Measurements from ENCODE around the gene UBXN11.
A peak's percentile ranks its signal among the peaks of the same experiment; 100 is the strongest.
"Not testable (repeated sequence)": the region's sequence is repeated elsewhere in the genome, so short reads cannot be mapped to it uniquely, and the experiment has no call there.

The UBXN11 gene

DNA sequence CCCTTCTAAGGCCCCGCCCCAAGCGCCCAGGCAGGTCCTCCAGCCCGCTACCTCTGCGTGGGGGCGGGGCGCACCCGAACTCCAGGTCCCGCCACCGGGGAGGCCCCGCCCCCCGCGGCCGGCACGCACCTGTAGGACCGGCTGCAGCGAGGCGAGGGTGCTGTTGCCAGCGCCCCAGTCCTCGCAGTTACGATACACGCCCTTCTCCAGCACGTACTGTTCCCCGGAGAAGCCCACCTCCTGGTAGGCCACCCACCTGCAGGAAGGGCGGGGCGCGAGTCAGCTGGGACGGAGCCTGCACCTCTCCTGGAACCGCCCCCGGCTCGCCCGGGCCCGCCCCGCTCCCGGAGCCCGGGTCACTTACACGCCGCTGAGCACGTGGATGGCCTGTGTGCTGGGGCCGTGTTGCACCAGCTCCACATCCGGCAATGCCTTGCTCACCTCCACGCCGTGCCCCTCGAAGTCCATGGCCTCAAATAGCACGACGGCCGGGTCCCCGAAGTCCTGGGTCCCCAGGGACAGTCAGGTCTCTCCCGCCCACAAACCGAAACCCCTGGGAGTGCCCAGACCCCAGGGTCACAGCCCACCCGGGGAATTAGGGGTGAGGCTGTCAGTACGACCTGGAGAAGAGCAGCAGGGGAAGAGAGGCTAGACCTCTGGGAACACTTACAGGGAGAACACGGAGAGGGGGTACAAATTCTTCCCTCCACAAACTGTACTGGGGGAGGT, 30.2 kb upstream of the UBXN11 start:
- DNase-seq (ENCODE audit: low read depth in 1 of 2, low spot score in 1 of 2), result peak; percentile 63 to 67

DNA sequence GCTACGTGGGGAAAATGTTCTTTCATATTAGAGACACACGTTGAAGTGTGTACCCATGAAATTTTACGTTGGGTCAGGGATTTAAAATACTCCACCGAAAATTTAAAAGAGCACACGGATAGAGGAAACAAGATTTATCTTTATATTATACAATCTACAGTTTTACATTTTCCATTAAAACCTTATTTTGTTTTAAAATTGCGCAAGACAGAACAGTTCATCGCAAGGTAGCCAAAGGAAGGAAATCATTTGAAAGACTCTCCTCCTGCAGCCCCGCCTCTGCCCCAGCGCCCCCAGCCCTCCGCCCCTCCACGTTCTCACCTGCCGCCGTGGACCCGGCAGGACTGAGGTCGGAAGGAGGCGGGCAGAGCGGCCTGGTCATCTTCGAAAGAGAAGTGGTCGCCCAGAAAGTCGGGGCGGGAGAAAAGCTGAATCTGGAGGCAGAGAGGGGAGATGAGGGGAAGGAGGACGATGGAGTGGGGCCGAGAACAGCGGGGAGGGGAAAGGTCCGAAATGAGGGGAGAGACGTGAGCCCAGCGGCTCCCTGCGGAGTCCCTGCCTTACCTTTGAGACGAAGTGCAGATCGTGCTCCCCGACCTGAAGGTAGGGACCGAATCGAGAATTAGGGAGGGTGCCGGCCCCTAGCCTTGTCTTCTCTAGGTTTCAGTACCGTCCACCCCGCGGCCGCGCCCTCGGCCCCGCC, 29.5 kb upstream of the UBXN11 start:
- no peak for DNase-seq (ENCODE audit: low read depth in 1 of 2, low spot score in 1 of 2)

DNA sequence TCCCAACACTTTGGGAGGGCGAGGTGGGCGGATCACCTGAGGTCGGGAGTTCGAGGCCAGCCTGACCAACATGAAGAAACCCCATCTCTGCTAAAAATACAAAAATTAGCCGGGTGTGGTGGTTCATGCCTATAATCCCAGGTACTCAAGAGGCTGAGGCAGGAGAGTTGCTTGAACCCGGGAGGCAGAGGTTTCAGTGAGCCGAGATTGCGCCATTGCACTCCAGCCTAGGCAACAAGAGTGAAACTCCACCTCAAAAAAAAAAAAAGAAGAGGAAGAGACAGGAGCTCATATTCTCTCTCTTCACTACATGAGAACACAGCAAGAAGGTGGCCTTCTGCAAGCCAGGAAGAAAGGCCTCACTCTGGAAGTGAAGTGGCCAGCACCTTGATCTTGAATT, 26.9 kb upstream of the UBXN11 start:
- DNase-seq (ENCODE audit: low read depth in 1 of 2, low spot score in 1 of 2), result not testable (repeated sequence)

DNA sequence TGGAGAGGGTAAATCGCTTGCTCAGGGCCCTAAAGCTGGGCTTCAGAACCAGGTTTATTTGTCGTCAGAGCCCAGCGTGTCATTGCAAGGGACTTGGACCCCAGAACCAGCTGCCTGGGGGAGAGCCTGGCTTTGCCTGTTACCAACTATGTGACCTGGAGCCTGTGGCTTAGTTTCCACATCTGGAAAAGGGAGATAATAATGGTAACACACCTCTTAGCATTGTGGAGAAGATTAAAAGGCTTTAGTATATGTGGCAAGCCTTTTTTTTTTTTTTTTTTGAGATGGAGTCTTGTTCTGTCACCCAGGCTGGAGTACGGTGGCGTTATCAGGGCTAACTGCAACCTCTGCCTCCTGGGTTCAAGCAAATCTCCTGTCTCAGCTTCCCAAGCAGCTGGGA, 23.8 kb upstream of the UBXN11 start:
- DNase-seq (ENCODE audit: low read depth in 1 of 2, low spot score in 1 of 2), result no peak

DNA sequence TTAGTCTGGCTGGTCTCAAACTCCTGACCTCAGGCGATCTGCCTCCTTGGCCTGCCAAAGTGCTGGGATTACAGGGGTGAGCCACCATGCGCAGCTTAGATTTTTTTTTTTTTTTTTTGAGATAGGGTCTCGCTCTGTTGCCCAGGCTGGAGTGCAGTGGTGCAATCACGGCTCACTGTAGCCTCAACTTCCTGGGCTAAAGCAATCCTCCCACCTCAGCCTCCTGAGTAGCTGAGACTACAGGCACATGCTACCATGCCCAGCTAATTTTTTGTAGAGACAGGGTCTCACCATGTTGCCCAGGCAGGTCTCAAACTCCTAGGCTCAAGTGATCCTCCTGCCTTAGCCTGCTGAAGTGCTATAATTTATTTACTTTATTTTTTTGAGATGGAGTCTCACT, 22.9 kb upstream of the UBXN11 start:
- DNase-seq (ENCODE audit: low read depth in 1 of 2, low spot score in 1 of 2), result not testable (repeated sequence)

DNA sequence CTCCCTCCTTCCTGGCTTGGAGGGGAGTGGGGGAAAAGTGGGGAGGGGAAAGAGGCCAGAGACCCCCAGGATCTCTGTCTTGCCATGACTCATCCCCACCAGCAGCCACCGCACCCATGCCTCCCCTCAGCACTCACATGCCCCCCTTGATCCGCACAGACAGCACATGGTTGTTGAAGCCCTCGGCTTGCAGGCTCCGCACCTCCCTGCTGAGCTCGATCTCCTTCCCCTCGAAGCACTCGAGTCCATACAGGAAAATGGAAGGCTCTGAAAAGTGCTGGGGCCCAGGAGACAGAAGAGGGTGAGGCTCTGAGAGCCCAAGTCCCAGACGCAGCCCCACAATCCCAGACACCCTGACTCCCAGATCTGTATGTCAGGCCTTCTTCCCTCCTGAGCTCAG, 22.2 kb upstream of the UBXN11 start:
- DNase-seq (ENCODE audit: low read depth in 1 of 2, low spot score in 1 of 2), result no peak

DNA sequence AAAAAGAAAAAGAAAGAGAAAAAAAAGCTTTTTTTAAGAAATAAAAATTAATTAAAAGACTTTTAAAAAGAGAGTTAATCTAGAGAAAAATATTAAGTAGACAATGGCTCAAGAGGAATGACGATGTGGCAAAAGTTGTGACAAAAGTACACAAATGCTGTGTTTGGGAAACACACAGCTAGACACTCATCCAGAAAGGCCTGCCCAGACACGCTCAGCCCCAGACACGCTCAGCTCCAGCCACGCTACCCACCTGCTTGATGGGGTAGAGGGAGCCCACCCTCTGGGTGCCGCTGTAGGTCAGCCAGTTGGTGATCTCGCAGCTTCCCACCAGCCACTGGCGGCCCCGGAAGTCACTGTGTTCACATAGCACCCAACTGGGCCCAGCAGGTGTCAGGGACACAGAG, 21.5 kb upstream of the UBXN11 start:
- DNase-seq (ENCODE audit: low read depth in 1 of 2, low spot score in 1 of 2), result no peak

DNA sequence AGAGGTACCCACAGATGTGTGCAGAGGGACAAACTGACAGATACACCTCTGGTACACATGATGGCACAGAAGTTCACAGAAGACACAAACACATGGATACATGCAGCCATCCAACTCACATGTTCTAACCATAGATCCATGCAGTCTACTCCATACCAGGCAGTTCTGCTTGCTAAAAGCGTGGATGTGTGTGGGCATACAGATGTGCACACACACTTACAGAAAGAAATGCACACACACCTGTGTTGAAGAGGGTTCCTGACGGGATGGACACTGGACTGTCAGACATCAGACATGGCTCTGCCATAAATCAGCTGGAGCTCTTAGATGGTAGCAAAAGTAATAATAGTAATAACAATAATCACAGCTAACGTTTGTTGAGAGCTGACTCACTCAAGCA, 18.1 kb upstream of the UBXN11 start:
- DNase-seq (ENCODE audit: low read depth in 1 of 2, low spot score in 1 of 2), result no peak

DNA sequence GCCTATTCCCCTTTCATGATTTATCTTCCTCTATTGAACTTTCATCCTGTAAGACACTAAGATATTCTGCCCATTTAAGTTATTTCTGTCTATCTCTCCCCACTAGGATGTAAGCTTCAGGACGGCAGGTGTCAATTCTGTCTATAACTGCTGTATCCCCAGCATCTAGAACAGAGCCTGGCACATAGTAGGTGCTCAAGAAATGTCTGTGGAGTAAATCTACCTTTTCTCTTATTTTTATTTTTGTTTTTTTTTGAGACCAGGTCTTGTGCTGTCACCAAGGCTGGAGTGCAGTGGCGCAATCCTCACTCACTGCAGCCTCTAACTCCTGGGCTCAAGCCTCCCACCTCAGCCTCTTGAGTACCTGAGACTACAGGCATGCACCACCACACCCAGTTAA, 16.9 kb upstream of the UBXN11 start:
- no peak for DNase-seq (ENCODE audit: low read depth in 1 of 2, low spot score in 1 of 2)

DNA sequence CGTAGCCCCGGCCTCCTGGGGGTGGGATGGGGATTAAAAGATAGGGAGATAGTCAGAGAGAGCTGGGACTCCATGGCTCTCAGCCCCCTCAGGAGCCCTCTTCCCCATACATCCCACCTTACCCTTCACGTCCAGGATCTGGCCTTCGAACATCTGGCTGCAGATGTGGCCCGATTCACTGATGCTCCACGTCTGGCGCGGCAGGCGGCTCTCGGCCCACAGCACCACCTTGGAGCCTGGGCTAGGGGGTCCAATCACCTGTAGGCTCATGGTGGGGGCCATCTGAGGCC, 15.6 kb upstream of the UBXN11 start:
- no peak for DNase-seq (ENCODE audit: low read depth in 1 of 2, low spot score in 1 of 2)

DNA sequence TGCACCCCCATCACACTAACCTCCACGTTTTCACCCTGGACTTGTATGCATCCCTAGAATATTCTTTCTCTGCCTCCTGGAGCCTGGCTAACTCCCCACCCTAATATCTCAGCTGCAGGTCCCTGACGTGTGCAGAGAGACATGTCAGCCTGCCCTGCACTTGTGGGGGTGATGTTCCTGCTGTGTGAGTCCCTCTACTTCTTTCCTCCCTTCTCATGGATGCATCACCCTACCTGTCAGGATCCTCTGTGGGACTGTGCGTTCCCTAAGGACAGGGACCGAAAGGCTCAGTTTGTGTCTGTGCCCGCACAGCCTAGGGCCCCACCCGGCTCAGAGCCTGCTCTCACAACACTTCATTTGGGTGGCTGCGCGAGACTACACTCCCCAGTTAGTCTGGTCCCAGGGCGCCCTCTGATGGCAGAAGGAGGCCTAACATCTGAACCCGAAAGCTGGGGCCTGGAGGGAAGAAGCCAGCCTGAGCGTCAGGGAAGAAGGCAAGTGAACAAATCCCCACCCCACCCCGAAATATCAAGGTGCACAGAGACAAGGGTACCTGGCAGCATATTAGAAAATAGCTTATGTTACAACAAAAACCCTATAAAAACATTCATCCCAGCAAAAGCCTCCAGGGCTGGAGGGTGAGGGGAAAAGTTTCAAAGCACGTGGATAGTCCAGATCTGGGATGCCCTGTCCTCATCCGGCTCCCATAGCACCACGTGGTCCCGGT, 15.0 kb upstream of the UBXN11 start:
- peak; percentile 96 to 97 for DNase-seq (ENCODE audit: low read depth in 1 of 2, low spot score in 1 of 2)

DNA sequence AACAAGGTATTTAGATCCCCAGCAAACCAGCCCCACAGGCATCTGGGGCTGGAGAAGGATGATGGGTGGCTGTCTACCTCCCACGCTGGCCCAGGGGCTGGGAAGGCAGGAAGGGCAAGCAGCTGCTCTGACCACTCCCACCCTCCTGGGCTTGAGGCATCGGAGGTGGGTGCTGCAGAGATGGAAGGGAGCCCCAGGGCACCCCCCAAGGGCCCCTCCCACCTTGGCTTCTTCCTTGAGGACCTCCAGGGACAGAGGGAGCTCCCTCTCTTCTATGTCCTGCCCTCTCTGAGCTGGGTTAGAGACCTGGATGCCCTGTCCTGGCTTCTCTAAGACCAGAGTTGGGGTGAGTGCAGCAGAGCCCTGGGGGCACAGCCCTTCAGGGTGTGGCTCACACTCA, 14.5 kb upstream of the UBXN11 start:
- DNase-seq (ENCODE audit: low read depth in 1 of 2, low spot score in 1 of 2), result no peak

DNA sequence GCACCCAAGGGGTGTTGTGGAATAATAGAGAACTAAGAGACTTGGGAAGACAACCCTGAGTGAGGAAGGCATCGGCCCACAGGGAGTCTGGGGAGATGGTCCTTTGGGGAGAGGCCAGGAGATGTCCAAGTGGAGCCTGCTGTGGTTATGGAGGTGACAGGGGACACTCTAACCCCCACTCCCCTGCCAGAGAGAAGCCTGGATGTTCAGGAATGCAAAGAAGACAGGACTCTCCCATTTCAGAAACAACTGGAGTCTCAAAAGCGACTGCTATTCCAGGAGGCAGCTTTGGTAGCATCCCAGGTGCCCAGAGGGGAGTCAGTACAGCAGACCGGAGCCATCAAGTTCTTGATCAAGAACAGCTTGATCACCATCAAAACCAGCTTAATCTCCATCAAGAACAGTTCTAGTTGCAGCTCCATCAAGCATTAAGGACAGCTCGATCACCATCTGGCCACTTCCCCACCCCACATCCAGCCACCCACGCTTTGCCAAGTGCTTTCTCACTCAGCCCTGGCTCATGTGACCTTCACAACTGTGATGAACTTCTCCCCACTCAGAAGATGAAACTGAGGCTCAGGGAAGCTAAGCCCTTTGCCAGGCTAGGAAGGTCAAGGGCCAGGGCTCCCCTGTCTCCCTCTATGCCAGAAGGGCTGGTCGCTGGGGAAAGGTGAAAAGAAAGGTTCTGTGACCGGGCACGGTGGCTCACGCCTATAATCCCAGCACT, 12.1 kb upstream of the UBXN11 start:
- DNase-seq (ENCODE audit: low read depth in 1 of 2, low spot score in 1 of 2), result peak in 1 of 2 donors; percentile 35

DNA sequence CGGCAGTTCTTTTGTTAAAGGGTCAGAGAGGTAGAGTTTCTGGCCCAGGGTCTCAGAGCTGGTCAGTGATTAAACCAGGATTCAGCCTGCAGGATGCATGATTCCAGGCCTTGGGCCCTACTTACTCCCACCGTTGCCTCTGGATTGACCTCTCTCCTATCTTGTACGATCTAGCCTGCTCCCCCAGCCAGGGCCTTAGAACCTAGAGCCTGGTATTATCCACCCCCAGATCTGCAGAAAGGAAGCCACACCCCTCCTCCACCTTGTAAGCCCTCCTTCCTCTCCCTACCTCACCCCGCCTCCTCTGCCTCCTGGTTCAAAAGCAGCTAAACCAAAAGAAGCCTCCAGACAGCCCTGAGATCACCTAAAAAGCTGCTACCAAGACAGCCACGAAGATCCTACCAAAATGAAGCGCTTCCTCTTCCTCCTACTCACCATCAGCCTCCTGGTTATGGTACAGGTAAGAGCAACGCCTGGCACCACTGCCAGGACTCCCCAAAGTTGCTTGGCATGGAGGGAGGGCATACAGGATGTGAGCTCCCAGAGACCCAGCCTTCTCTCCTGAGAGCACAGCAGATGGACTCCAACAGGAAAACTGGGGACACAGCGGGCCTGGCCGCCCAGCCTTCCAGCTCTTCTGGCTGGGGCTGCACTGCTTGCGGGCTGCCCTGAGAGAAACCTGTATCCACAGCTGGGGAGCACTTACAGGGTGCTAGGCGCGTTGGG, 11.3 kb upstream of the UBXN11 start, which contains the start of gene CD52:
TSS of gene CD52 (plus strand) at position 347 of the 726 bp plus-strand sequence. CDS start at position 407, 60 bp downstream.
- peak in 1 of 2 donors; percentile 59 for DNase-seq (ENCODE audit: low read depth in 1 of 2, low spot score in 1 of 2)

DNA sequence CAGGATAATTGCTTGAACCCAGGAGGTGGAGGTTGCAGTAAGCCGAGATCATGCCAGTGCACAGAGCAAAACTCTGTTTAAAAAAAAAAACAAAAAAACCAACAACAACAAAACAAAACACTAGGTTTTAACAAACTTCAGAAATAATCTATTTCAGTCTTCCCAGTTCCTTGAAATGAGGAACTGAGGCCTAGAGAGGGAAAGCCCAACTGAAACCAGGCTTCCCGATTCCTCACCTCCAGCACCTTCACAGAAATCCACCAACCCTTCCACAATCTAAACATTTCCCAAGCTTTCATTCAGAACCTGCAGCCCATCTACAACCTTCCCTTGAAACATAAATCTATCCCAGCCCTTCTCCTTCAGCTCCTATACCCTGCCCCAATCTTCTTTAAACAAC, 10.7 kb upstream of the UBXN11 start:
- DNase-seq (ENCODE audit: low read depth in 1 of 2, low spot score in 1 of 2), result no peak

DNA sequence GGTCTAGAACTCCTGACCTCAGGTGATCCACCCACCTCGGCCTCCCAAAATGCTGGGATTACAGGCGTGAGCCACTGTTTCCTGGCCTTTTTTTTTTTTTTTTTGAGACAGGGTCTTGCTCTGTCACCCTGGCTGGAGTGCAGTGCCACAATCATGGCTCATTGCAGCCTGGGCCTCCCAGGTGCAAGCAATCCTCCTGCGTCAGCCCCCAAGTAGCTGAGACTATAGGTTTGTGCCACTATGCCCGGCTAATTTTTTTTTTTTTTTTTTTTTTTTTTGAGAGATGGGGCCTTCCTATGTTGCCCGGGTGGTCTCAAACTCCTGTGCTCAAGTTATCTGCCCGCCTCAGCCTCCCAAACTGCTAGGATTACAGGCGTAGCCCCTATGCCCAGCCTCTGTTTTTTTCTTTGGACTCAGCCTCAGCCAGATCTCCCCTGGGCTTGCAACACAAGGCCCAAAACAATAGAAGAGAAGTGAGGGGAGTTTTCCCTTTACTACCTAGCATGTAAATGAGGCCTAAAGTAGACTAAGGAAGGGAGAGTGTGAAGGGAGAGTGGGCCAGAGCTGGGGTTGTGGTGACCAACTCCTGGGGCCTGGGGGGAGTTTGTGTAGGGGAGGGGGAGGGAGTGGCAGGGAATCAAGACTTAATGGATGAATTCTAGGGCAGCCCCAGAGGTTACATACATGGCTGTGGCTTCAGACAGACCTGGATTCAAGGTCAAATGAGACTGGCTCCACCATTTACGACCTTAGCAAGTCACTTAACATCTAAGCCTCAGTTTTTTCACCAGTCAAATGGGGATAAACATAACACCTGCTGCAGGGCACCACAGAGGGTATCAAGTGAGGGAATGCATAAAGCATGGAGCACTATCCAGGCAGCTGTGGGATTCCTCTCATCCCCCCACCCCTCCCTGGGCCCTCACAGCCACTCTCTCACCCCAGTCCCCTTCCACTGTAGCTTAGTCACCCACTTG, 9.7 kb upstream of the UBXN11 start:
- no peak for DNase-seq (ENCODE audit: low read depth in 1 of 2, low spot score in 1 of 2)

DNA sequence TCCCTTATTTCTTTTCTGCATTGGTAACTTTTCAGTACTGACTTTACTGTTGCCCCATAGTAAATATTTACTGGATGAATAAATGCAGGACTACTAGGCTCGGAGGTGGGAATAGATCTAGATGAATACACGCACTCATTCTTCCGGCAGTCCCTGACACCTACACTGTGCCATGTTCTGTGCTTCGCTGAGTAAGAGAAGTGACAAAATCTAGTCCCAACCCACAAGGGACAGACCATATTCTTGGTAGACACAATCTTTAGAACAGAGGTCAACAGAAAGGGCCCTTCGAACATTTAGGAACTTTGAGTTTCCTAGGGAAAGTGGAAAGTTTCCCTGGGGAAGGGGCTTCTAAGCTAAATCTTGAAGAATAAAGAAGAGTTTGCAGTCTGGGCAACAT, 8.1 kb upstream of the UBXN11 start:
- DNase-seq (ENCODE audit: low read depth in 1 of 2, low spot score in 1 of 2), result no peak

DNA sequence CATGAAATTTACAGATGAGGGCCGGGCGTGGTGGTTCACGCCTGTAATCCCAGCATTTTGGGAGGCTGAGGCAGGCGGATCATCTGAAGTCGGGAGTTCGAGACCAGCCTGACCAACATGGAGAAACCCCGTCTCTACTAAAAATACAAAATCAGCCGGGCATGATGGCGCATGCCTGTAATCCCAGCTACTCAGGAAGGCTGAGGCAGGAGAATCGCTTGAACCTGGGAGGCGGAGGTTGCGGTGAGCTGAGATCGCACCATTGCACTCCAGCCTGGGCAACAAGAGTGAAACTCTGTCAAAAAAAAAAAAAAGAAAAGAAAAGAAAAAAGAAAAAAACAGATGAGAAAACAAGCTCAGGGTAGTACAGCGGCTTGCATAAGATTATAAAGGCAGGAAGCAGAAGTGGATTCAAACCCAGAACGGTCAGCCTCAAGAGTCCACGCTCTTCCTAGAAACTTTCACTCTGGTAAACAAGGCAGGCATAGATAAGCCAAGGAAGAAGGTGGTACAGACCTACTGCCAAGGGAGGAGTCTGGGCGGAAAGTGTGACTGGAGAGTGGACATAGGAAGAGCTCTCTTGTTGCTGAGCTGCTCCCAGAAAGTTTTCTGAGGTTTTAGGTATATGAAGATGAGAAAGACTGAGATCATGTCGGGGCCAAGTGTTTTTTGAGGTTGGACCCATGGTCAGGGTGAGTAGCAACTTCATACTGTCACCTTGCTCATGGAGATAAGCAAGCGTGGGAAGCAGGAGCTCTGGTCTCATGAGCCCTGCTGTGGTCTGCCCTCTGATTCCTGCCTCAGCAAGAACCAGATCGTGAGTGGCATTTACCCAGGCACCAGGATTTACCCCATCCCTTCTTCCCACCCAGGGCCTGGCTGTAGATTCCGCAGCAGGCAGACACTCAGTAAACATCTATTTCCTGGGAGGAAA, 1.8 kb upstream of the UBXN11 start:
- not testable (repeated sequence) for DNase-seq (ENCODE audit: low read depth in 1 of 2, low spot score in 1 of 2)

DNA sequence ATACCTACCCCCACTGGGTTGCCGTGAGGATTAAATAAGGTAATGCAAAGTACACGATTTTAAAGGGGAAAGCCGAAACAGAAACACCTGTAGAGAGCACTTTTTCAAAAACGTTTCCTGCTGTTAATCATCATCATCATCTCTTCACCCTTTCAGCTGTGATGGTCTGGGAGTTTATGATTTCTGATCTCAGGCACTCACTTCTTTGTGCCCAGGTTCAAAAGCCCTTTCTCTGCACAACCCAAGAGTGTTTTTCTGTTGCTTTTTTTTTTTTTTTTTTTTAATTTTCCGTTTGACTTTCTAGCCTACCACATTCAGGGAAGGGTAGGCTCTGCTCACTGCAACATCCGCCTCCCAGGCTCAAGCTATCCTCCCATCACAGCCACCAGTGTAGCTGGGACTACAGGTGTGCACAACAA, 936 bp upstream of the UBXN11 start:
- no peak for DNase-seq (ENCODE audit: low read depth in 1 of 2, low spot score in 1 of 2)

All from activated CD4-positive, alpha-beta T cell treated with anti-CD3 and anti-CD28 coated beads, Interleukin-2, amount 50 U/mL, for 24 hours (primary cell).